SIG-M5 (cell line): ENCODE data around the gene ALDH1A3.
"Not testable (repeated sequence)": the region's sequence is repeated elsewhere in the genome, so short reads cannot be mapped to it uniquely, and the experiment has no call there.

Experiments
- DNase-seq: peaks from one replicate; lab custom pipeline; 2025; lab: John Stamatoyannopoulos, UW

The ALDH1A3 gene

DNA sequence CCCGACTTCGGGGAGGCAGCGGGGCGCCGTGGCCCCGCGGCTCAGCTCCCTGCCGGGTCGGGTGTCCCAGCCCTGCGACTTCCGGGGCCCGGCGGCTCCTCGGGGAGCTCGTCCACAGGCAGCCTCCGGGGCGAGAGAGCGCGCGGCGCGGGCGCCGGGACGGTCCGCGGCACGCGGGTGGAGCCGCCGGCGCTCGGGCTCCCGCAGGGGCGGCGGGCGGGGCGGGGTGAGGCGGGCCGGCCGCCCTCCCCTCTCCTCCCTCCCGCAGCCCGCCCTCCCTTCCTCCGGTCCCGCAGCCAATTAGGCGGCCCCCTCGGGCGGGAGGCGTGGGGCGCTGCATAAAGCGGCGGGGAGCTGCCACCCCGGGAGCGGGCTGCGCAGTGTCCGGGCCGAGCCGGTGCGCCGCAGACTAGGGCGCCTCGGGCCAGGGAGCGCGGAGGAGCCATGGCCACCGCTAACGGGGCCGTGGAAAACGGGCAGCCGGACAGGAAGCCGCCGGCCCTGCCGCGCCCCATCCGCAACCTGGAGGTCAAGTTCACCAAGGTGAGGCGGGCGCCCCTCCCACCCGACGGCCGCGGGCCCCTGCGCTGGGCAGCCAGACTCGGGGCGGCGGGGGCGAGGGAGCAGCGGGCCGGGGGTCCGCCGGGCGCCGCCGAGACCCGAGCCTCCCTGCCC lies at the start of gene ALDH1A3:
ALDH1A3 (plus strand) TSS at position 368 of the 675 bp plus-strand sequence; CDS start at position 445, 77 bp downstream.
- DNase-seq, result no peak

DNA sequence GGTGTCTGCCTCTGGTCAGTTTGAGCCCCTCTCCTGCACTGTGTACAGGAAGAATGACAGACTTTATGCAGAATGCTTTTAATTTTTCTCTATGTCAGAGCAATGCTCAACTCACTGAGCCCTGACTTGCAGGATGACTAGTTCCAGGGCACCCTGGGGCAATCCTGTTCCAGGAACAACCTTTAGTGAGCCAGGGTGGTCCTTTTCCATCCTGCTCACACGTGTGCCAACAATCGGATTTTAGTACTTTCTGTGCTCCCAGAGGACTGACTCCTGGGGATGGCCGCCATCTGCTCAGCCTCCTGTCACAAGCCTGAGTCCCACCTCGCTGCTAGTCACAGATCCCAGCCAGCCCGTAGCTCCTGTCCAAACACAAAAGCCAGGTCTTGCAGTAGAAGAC lies 48.2 kb upstream of the ALDH1A3 start:
- no peak for DNase-seq

DNA sequence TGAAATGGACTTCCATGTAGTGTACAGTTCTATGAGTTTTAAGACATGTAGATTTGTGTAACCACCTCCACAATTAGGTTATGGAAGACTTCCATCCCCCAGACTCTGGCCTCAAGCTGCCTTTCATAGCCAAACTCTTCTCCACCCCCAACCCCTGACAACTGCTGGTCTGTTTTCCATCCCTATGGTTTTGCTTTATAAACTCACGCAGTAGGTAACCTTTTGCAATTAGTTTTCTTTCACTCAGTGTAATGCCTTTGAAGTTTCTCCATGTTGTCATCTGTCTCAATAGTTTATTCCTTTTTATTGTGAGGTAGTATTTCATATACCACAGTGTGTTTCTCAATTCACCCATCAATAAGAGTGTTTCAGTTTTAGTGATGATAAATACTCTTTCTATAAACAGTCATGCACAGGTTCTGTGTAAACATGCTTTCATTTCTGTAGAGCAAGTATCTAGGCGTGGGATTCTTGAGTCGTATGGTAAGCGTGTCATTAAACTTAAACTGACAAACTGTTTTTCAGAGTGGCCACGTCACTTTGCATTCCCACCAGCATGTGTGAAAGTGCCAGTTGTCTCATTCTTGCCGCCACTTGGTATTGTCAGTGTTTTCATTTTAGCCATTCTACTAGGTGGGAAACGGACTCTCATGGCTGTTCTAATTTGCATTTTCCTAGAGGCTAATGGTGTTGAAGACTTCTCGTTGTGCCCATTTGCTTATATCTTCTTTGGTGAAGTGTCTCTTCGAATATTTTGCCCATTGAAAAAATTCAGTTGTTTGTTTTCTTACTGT lies 47.3 kb upstream of the ALDH1A3 start:
- no peak for DNase-seq

DNA sequence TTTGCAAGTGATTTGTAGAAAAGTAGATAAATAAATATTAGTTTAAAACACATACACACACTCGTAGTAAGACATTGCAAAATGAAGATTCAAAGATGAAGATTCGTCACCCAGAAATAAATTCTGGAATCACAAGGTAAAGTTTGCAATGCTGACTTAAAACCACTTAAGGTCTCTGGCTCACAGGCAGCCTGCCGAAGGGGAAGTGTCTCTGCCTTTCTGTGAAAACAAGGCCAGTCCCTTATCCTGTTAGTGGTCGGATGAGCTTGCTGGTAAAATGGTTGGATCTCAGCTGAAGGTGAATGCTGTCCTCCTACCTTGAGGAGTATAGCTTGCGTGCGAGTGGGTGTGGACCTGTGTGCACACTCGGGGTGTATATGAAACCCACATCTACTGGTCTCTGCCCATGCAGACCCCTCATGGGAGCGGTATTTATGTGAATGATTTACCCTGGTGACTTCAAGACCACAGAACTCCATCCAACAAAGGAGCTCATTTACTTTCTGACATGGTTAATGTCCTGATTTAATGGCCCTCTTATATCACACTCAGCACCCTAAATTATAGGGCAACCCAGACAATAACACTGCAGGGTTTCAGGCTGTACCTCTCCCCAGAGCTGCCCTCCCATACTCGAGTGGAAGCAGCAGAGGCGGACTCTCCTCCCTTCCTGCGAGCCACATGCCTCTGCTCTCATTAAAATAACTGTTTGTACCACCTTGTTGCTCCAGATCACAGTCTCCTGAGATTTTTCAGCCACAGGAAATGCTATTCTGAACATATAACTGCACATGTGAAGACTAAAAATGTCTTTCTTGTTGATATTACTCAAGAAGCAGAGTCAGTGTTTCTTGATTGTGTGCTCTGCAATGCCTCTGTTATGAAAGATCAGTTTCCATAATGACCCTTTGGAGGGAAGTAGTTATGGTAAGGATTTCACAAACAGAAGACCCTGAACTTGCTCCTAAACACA lies 45.9 kb upstream of the ALDH1A3 start:
- DNase-seq, result peak; percentile 70

DNA sequence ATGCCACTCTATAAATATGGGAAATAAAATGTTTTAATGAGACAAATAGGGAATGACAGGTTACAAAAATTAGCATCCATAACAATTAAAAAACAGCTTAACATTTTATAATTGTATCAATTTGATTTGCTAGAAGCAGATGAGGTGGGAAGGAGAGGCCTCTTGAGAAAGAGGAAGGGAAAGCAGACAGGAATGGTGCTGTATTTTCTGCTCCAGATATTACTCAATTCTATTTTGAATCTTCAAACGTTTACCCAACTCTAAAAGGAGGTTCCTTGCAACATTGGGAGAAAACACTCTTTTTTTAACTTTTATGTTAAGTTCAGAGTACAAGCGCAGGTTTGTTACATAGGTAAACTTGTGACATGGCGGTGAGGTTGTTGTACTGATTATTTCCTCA lies 44.9 kb upstream of the ALDH1A3 start:
- no peak for DNase-seq

DNA sequence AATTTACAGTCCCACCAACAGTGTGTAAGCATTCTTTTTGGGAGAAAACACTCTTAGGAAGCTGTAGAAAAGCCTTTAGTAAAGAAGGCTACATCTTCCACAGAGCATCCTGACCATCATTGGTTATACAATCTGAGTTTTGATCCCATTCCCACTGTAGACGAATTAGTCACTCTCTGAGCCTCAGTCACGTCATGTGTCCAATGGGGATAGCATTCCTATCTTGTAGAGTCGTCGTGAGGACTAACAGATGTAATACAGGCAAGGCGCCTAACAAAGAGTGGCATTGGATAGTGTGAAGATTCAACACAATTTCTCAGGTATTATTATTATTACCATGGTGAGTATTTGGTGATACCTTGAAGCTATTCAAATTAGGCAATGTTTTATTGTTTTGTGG lies 44.0 kb upstream of the ALDH1A3 start:
- no peak for DNase-seq

DNA sequence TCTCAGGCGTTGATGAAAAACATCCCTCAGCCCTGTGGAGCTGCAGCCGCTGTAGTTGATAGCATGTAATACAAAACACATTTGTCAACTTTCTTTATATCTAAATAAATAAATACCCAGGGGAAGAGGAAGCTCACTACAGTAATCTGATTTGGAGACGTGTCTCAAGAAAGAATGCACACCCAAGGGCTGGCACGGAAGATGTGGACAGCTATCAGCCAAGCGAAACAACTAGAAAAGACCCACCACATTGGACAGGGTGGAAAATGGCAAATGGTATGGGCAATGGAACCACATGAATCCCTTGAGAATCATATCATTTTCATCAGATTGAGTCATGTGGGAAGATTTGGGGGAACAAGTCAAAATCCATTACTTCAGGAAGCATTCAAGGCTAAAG lies 43.1 kb upstream of the ALDH1A3 start:
- DNase-seq, result no peak

DNA sequence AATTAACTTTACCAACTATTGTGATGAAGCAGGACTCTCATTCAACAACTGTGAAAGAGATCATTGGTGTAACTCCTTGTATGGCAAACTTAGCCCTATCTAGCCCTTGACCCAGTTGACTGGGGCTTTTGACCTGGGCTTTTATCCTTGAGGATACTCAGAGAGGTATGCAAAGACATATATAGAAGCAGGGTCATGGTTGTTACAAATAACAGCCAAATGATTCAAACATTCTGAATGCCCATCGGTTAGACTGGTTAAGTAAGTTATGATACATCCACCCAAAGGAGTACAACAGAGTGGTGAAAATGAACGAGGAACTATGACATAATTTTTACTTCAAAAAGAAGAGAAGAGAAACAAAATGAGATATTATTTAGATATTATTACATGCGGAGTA lies 38.2 kb upstream of the ALDH1A3 start:
- no peak for DNase-seq

DNA sequence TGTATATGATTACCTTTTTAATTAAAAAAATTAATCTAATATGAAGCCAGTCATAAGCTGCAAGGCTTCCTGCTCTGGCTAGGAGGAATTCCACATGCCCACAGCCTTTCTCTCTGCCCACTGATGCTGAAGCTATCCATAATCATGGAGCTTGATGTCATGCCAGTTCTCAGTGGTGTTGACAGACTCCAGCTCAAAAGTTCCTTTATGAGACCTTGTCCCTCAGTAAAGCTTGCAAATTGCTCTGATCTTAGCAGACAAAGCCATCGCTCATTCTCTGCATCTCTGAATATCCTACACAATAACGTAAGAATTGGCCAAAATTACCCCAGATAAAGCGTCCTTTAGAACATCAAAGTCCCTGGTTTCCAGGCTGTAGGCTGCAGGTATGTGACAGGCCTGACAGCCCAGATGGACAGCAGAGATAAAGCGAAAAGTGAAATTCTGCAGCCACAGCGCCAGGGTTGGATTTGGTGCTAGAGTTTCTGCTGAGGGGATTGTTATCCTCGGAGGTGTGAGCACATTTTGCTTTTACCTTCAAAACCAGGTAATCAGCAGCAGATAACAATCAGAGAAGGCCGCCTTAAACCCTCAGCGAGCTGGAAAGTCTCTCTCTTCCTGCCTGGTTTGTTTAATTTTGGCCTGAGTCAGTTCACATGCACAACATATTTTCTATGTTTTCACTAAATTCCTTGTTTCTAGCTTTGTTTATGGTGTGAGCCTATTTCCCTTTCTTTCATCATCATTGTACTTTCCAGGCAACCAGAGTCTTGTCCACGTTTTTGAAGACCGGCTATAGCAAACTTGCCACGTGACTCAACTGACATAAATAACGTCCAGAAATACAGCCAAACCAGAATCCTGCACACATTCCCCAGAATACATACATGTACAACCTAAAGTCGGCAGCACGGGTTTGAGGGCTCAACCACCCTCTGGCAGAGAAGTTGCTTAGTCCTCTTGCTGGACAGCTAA lies 36.6 kb upstream of the ALDH1A3 start:
- DNase-seq, result no peak

DNA sequence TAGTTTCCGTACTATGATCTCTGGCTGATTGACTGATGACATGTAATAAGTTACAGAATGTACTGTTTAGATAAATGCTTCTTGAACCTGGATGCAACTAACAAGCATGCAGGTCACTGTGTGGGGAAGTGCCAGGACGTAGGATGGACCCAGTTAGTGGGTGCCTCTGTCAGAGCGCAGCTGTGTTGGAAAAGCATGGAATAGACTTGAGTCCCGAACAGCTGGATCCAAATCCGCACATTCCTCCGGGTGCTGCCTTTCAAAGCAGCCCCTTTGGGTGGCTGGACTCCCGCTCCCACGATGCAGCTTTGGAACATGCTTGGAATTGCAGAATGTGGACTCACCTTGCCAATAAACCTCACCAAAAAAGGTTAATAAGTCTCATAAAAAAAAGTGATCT lies 35.5 kb upstream of the ALDH1A3 start:
- no peak for DNase-seq

DNA sequence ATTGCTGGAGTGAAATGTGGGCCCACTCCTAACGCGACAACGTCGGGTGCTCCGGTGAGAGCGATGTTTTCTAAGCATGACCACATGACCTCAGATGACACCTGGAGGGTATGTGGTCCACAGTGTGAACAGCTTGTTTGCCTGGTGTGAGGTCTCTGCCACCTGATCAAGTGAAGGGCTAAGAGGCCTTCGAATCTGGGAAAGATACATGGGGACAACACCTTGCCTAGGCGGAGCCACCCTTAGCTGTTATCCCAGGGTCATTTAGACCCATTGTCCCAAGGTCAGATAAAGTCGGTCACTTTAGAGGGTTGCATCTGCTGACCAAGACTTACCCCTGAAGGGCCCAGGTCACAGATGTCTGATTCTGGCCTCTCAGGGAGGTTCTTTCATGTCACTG lies 34.9 kb upstream of the ALDH1A3 start:
- DNase-seq, result no peak

DNA sequence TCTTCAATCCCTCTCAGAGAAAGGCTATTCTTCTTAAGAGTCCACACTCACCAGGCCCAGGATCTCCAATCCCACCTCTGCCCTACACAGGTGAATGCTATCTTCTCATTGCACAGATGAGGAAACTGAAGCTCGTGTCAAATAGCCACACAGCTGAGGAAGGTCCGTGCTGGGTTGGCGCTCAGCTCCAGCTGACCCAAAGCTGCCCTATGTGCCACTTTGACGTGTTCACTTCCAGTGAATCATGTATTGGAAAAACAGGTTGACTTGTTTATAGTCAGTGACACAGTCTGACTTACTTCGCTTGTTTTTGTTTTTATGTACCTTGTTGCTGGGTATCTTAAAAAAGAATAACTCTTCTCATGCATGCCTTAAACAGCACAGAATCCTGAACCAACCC lies 32.4 kb upstream of the ALDH1A3 start:
- no peak for DNase-seq

DNA sequence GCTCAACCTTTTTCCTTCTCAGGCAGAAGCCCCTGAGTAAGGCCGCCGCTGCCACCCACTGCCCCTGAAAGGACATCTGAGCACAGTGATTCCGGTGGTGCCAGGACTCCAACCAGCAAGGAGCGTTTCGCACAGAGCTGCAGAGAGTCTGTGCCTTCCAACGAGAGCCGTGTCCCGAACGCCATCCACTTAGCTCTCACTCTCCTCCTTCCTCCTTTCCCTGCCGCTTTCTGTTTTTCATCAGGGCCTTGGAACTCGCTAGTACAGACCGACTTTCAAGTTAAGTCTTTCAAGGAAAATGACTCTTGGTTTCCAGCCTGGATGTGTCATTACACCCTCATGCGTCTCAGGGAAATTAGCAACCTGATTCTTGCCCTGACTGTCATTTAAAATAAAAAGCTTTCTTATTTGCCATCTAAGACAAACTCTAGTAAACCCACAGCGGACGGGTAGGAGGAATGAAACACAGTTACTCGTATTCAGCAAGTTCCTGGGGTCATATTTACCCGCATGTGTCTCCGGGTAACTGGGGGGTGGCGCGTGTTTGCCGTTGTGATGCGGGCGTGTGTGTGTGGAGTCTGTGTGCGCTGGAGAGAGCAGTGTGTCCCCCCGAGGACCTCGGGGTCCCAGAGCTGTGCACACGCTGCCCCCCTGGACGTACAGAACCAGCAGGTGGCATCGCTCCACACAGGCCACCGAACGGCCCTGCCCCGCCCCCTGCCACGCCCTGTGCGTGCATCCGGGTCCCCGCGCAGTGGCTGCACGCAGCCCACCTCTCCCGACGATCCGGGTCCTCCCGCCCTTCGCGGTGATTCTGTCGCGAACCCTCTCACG lies 30.4 kb upstream of the ALDH1A3 start:
- DNase-seq, result no peak

DNA sequence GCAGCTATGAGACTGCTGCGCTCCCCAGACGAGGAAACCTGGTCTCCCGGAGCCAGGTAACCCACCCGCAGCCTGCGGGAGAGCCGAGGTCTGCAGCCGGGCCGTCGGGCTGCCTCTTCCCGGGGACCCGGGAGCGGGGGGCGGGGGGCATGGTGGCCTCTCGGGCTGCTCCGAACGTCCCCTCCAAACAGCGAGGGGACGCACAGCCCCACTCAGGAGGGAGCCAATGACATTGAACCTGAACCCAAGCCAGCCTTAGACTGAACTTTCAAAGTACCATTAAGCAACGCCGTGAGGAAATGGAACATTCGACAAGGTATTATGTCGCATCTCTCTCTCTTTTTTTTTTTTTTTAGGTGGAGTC lies 29.8 kb upstream of the ALDH1A3 start:
- no peak for DNase-seq

DNA sequence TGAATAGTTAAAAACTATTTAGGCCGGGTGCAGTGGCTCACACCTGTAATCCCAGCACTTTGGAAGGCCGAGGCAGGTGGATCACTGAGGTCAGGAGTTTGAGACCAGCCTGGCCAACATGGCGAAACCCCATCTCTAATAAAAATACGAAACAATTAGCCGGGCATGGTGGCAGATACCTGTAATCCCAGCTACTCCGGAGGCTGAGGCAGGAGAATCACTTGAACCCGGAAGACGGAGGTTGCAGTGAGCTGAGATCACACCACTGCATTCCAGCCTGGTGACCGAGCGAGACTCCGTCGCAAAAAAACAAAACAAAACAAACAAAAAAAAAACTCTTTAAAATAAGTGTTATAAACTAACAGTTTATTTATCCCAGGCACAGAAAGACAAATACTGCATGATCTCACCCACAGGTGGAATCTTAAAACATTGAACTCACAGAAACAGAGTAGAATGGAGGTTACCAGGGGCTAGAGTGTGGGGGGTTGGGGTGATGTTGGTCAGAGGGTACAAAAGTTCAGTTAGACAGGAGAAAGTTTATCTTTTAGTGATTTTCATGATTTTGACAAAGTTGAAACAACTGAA lies 28.1 kb upstream of the ALDH1A3 start:
- not testable (repeated sequence) for DNase-seq

DNA sequence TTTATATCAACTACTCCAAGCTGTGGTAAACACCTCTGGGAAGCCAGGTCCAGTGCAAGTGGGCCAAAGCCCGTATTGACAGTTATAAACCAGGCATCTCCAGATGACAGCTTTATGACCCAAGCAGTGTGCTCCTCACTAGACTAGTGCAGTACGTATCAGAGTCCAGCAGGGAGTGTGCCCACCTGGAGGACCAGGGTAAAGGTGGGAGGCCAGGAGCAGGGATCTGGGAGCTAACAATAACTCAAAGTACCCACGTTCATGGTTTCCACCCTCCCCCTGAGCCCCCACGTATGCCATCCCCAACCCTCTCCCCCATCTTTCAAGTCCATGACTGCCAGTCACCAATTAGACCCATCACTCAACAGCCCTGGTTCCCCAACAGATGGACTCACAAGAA lies 27.0 kb upstream of the ALDH1A3 start:
- DNase-seq, result no peak

DNA sequence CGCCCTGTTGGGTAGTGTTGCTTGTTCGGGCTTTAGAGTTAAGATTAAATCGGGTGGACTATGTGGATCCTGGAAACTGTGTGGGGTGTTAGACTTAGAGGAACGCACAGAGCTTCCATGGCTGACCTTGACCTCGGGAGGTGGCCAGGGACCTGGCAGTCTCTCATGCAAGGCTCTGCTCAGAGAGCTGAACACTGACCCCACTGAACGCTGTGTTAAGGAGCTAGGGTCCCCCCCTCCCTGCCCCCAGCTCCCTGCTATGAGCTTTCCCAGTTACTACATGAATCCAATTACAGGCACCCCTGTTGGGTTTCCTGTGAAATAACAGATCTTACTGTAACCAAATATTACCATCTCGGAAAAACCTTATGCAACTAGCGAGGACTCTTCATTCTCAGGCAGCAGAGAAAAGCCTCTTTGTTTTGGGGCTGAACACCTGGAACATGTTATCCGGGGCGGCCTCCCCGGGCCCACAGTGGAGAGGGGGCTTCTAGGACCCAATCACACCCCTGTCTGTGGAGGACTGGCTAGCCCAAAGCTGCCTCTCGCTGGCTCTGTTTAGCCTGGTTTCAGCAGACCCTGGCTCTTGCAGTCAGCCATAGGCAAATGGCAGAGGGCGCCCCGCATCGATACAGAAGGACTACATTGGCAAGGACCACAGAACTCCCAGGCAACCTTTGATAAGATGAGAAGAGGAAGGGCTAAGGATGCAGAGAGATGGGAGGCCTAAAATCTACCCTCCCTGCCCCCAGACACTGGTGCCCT lies 25.8 kb upstream of the ALDH1A3 start:
- no peak for DNase-seq

DNA sequence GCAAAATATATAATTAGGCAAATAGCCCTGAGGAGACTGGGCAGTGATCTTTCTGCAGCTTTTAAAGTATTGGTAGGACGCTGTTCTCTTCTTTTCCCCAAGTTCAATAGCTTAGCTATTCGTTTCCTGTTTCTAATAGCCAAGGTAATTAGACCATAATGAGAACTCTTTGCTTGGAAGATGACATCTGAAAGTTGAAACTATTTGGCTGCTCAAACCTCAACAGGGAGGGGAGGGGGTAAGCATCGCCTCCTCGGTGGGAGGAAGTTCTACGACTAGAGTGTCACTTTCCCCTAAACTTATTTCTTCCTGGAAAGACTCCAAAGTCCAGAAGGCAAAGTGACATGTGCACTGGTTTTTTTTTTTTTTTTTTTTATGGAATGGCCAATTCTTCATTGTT lies 22.8 kb upstream of the ALDH1A3 start:
- DNase-seq, result no peak

DNA sequence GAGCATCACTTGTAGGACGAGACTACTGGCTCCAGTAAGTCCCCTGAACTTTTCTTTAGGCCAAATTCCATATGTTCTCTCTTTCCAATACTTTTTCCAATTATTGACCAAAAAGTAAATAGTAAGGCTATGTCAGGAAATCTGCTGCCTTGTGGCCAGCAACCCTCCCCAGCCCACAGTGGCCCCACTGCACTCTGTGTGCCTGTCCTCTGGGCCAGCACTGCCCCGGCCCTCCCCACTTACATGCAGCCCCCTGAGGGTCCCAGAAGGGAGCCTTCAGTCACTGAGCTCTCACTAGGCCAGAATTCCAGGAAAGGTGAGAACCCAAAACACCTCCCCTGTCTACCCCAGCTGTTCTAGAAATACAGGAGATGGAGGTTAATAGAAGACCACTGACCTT lies 21.3 kb upstream of the ALDH1A3 start:
- DNase-seq, result no peak
